Ovary (tissue), 3 donors: Measurements from ENCODE around the gene DTX4.

ENCODE experiments used
- CTCF ChIP-seq, 3 donors: fragments of 450-650 bp in 2 of 3; fragments of 200-600 bp in 1 of 3; IDR thresholded peaks; one replicate each; pipeline versions ENCODE4 v1.5.1 to v1.8.0; 2016 to 2022; ENCODE audit warnings: antibody characterized with exemption in 3 of 3, mild to moderate bottlenecking in 1 of 3
- EP300 ChIP-seq: sonication (generic); formaldehyde crosslinking; IDR thresholded peaks from one replicate; pipeline ENCODE4 v1.6.1; 2017; ENCODE audit warnings: antibody characterized with exemption
- POLR2A ChIP-seq: fragments of 450-650 bp; IDR thresholded peaks from one replicate; pipeline ENCODE4 v1.6.1; 2017; ENCODE audit warnings: antibody characterized with exemption, mild to moderate bottlenecking, moderate library complexity
- donor health status: DM: no; HTN: no; CAD: no.

- TF ChIP-seq CTCF (IDR thresholded peaks at IDR 0.05) (no peak), POLR2A (no peak), EP300 (no peak)
Observed at GRCh38 chr11:59226396-59226795, 54.5 kb downstream of the DTX4 start.
